RWPE1 (cell line): Measurements from ENCODE around the gene SLC12A7.

Experiments used
- CTCF ChIA-PET: fragments of 350-600 bp; sonication (Branson Sonifier 250); formaldehyde crosslinking; extraction: SDS; loops from one replicate; lab custom pipeline; 2021; lab: Yijun Ruan, JAX
- POLR2A ChIA-PET: fragments of 400-600 bp; formaldehyde crosslinking; extraction: SDS; loops from one replicate; lab custom pipeline; 2020; ENCODE audit warnings: antibody characterized with exemption; ENCODE audit not compliant: low non-redundant PET; lab: Yijun Ruan, JAX
- DNase-seq: peaks from one replicate; pipeline ENCODE4 v3.0.0; 2012; ENCODE audit warnings: low spot score
- H3K27ac ChIP-seq: fragments of 450-650 bp; 2 replicates; pipeline ENCODE4 v1.5.1; 2017
- TF ChIP-seq, protein P1 (sequence below): fragments of 450-650 bp; conservative IDR thresholded peaks from 2 replicates; pipeline ENCODE4 v1.5.1; 2017; ENCODE audit warnings: low read depth, mild to moderate bottlenecking

The SLC12A7 gene

DNA sequence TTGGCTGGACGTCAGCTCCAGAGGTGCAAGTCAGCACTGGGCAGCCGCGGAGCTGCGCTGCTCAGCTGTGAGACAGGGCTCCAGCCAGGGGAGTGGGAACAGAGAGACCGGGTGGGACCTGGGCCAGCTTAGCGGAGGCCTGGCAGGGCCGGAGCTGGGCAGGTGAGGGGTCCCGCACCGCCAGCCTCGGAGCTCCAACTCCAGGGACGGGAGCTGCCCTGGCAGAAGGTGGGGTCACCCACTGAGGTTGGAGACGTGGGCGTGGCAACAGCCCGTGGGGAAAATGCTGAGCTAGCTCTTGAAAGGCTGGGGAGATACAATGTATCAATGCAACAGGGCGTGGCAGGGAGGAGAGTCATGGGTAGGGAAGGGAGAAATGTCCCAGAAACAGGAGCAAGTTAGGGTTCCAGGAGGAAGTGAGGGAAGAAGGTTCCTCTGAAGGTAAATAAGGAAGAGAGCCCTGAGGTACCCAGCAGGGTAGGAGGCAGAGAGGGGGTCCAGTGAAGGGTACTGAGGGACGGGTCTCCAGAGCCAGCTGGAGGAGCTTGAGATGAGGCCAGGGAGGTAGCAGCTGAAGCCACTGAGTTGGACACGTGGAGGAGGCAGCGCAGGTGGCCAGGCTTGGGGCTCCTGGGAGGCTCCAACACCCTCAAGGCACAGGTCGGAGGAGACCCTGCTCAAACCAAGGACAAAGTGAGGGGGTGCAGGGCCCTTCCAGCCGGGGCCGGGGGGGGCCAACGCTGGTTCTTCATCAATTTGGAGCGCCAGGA lies 104.0 kb downstream of the SLC12A7 start:
- CTCF ChIA-PET = interaction anchor here (0.6 to 2.2 kb wide), 10 partner anchors 11 to 440 kb away, joined by 3 to 9 read pairs (median 6); no protein-coding TSS in a partner anchor
- no peak for DNase-seq
- TF ChIP-seq, protein P1, sequence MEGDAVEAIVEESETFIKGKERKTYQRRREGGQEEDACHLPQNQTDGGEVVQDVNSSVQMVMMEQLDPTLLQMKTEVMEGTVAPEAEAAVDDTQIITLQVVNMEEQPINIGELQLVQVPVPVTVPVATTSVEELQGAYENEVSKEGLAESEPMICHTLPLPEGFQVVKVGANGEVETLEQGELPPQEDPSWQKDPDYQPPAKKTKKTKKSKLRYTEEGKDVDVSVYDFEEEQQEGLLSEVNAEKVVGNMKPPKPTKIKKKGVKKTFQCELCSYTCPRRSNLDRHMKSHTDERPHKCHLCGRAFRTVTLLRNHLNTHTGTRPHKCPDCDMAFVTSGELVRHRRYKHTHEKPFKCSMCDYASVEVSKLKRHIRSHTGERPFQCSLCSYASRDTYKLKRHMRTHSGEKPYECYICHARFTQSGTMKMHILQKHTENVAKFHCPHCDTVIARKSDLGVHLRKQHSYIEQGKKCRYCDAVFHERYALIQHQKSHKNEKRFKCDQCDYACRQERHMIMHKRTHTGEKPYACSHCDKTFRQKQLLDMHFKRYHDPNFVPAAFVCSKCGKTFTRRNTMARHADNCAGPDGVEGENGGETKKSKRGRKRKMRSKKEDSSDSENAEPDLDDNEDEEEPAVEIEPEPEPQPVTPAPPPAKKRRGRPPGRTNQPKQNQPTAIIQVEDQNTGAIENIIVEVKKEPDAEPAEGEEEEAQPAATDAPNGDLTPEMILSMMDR = no peak
- H3K27ac ChIP-seq = peak overlapping the region; percentile 27; the same call in 1 of the 2 replicates
- POLR2A ChIA-PET = no interaction called here

DNA sequence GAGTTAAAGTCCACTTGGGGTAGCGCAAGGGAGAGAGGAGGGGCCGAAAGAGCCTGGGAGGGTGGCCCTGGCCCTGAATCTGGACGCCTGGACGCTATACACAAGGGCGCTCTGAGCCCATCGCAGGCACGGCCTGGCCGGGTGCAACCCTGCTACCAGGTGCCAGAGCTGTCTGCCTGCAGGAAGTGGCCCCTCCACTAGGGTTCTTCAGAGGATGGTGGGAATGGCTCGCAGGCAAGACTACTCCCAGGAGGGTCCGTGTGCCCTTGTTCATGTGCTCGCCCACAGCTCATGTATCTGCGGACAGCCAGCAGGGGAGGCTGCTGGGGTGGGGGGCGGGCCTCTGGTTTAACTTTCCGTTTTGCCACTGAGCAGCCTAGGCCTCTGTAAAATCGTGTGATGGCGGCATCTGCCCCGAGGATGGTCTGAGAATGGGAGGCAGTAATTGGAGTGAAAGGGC lies 104.6 kb downstream of the SLC12A7 start:
- H3K27ac ChIP-seq = peak overlapping the region; percentile 27; the same call in 1 of the 2 replicates
- TF ChIP-seq, protein P1 = no peak
- ChIA-PET CTCF (interaction anchor here (0.5 to 2.2 kb wide), 5 partner anchors 12 to 436 kb away, joined by 3 to 9 read pairs (median 6); no protein-coding TSS in a partner anchor), POLR2A (no interaction called here)
- DNase-seq = no peak

DNA sequence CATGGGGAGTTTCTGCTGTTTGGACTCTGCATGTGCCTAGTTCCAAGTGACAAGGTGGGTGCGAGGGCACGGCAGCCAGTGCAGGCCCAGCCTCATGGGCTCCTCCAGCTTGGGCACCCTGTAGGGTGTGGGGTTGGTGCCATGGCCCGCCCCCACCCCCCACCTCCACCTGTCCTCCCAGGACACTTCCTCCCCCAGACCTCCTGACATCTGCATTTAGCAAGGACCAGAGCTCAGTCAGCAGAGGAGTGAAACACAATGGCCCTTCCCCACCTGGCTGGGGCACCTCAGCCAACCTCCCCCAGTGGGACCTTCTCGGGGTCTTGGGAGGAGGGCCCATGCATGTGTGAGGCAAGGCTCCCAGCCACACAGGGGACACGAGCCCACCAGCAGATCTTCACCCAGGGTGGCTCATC lies 105.2 kb downstream of the SLC12A7 start:
- TF ChIP-seq, protein P1 = no peak
- CTCF ChIA-PET = interaction anchor here (0.5 to 0.9 kb wide), 4 partner anchors 72 to 436 kb away, joined by 3 to 5 read pairs (median 3); no protein-coding TSS in a partner anchor
- POLR2A ChIA-PET = interaction anchor here (0.5 kb wide), 1 partner anchor 22 kb away, joined by 6 read pairs; no protein-coding TSS in a partner anchor
- no peak for DNase-seq
- peak overlapping the region; percentile 27 for H3K27ac ChIP-seq

DNA sequence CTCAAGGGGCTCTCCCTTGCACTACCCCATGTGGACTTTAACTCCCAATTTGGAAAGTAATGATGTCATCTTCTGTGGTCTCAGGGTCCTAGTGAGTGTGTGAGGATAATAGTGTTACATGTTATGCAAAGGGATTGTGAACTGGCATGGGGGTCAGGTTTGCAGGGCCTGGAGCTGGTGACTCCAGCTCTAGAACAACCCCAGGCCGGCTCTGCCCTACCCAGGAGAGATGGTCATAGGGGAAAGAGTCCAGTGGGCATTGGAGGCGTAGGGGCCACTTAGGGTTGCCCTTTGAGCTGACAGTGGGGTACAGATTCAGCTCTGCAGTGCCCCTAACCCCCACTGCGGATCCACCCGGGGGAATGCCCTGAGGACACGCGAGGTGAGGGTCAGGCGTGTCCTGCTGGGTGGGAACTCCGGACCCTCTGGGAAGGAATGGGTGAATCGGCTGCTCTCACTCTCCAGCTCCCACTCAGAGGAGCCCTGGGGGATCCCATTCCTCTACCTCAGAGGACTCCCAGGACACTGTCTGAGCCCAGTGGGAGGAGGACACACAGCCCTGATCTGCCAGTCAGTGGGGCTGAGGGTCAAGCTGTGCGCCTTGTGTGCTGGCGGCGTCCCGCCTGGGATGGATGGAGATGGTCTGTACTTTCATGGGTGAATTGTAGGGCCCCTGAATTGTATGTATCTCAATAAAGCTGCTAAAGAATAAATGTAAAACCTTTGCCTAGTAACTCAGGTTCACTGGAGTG lies 105.8 kb downstream of the SLC12A7 start:
- CTCF ChIA-PET = interaction anchor here (0.5 to 1.6 kb wide), 5 partner anchors 7 to 188 kb away, joined by 3 to 7 read pairs (median 3); no protein-coding TSS in a partner anchor

DNA sequence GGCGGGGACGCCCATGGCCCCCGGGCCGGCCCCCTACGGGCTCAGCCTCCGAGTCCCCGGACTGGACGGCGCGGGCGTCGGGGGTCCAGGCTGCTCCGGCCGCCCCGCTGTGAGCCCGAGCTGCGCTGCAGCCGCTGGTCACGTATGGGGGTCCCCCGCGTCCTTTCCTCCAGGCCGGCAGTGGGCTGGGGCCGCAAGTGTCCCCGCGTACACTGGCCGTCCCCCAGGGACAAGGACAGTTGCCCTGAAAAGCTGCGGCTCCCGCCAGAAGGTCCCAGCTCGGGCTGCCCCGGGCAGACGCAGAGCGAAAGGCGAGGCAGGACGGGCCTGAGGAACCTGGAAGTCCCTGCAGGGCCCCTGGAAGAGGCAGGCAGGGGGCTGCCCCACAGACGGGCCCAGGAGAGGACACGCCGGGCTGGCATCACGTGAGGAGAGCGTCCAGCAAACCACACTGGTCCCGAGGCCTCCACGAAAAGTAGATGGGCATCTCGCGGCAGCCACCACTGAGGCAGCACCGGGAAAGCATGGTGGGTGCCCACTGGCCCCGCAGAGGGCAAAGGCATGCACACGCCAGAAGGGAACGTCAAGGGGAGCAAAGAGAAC lies 106.5 kb downstream of the SLC12A7 start:
- ChIA-PET CTCF (interaction anchor here (0.6 to 1.6 kb wide), 6 partner anchors 8 to 640 kb away, joined by 3 to 7 read pairs (median 4); no protein-coding TSS in a partner anchor), POLR2A (no interaction called here)
- H3K27ac ChIP-seq = peak overlapping the region; percentile 93
- DNase-seq = no peak
- TF ChIP-seq, protein P1 = no peak

More for the DNA sequence above, 105.8 kb downstream of the SLC12A7 start:
- POLR2A ChIA-PET = interaction anchor here (0.5 kb wide), 1 partner anchor 22 kb away, joined by 6 read pairs; no protein-coding TSS in a partner anchor
- TF ChIP-seq, protein P1 = no peak
- peak overlapping the region; percentile 27 for H3K27ac ChIP-seq
- no peak for DNase-seq
